Activated gamma-delta T cell treated with Interleukin-2 at 50 U/mL for 16 hours (primary cell): Measurements from ENCODE around the gene VCPKMT.
"Not testable (repeated sequence)": the region's sequence is repeated elsewhere in the genome, so short reads cannot be mapped to it uniquely, and the experiment has no call there.

Experiments used
- DNase-seq: peaks from one replicate; pipeline ENCODE4 v3.0.0-alpha.2; 2020

VCPKMT gene

DNA sequence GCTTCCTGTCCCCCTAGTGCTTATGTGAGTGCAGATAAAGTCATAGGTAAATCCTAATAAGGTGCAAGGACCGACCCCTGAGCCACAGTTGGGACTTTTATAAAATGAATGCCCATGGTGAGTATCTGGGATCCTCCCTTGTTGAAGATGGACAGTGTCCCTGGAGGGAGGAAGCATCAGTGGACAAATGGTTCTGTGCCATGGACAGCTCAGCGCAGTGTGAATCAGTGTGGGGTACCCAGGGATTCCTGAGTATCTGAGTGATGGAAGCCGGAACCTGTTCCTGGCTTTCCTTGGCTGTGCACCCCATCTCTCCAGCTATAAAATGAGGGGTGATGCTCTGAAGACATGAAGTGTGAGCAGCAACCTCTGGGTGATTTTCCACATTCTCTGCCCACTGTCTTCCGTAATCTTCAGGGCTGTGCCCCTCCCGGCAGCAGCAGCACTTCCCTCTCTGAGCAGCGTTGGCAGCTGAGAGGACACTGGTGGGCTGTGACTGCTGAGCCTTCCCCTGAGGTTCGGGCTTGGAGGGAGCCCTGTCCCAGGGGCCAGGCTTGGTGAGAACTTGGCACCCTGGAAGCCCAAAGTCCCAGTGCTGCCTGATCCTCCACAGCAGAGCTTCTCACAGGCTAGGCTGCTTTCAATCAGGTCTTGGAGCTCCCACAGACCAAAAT is 25.0 kb downstream of the VCPKMT start:
- no peak for DNase-seq

DNA sequence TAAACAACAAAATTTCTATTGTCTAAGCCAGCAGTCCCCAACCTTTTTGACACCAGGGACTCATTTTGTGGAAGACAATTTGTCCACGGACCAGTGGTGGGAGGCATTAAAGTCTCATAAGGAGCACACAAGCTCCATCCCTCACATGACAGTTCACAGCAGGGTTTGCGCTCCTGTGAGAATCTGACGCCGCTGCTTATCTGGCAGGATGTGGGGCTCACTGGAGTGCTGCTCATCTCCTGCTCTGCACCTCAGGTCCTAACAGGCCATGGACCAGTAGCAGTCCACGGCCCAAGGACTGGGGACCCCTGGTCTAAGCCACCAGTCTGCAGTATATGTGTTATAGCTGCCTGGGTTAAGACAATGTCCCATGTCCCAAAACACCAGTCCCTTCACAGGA is 27.2 kb downstream of the VCPKMT start:
- DNase-seq = no peak

DNA sequence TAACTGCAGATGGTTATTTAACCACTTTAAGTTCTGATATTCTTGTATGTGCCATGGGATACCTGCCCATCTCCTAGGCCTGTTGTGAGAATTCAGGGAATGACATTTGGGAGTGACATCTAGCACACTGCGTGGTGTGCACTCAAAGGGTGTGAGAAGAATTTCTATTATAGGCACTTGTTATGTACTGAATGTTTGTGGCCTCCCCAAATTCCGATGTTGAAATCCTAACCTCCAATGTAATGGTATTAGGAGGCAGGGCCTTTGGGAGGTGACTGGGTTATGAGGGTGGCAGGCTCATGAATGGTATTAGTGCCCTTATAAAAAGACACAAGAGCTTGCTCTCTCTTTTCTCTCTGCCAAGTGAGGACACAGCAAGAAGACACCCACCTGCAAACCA is 27.6 kb downstream of the VCPKMT start:
- DNase-seq = no peak

DNA sequence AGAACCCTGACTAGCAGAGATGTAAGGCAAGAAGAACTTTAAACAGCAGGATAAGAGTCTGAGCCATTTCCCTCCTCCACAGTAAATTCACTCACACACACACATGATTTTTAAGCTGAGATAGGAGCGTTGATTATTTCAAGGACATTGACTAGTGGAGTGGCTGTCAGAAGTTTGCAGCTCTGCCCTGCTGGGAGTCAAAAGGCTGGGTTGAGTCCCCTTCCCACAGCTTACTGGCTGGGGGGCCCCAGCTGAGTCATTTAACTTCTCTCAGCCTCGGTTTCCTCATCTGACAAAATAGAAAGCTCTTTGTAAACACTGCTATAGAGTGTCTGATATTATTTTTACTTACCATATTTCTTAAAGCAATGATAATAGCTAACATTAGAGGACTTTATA is 28.3 kb downstream of the VCPKMT start:
- DNase-seq = no peak

DNA sequence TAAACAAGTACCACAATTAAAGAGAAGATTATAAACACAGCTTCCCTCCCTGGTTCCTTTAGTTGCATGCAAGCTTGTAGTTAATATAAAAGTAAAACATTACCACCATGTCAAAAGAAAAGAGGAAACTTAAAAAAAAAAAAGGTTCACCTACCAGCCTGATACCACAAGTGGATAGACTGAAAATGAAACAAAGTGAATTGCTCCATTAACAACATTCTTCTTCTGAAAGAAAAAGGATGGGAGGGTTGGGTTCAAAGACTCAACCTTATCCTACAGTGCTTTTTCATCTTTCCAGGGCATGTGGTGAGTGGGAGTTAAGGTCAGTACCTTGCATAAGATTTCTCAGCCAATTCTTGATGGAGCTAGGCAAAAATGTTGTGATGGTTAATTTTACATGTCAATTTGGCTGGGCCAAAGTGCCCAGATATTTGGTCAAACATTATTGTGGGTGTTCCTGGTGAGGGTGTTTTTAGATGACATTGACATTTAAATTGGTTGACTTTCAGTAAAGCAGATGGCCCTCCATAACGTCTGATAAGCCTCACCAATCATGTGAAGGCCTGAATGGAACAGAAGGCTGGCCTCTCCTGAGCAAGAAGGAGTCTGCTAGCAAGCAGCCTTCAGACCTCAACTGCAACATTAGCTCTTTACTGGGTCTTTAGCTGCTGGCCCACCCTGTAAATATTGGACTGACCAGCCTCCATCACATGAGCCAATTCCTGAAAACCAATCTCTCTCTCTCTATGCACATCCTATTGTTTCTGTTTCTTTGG is 28.8 kb downstream of the VCPKMT start:
- DNase-seq = no peak

DNA sequence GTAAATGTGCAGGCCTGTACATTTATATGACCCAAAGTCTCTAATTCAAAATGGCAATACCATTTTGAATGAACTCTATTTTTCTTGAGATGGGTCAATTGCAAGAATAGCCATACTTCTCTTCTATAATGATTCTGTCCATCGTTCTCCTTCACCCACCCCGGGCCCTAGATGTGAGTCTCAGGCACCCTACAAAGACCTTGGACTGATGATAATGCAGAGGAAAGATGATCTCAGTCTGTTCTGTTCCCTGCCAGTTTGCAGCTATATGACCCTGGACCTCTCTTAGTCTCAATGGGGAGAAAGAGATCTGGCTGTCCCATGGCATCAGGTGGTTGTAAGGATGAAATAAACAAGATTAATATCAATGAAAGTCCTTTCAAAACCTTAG is 30.1 kb downstream of the VCPKMT start:
- DNase-seq = no peak

DNA sequence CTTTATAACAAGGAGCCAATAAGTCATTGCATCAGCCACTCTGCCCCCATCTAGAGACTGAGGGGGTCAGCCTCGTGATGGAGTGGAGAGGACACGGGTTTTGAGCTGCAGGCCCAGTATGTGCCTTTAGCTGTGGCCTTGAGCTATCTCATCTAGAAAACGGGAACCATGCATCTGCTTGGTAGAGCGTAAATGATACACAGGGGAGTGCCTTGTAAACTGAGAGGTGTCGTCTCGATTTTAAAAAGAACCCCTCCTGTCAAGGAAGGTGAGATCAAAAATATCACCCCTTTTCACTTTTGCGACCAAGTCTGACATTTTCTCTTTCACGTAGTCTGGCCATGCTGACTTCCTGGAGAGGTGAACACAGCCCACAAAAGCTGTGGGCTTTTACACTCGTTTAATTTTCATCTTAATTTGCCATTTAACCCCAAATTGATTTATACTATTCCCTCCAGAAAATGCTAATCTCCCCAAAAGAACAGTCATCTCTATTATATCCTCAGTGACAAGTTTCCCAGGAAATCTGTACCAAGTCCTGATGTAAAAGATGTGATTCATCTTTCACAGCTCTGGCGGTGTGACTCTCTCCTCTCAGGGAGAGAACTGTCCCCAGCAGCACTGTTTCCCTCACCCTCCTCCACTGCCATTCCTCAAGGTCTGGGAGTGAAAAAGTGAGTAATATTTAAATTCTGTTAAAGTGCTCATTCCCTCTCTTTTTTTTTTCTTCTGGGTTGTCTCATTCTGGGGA is 30.6 kb downstream of the VCPKMT start:
- no peak for DNase-seq

DNA sequence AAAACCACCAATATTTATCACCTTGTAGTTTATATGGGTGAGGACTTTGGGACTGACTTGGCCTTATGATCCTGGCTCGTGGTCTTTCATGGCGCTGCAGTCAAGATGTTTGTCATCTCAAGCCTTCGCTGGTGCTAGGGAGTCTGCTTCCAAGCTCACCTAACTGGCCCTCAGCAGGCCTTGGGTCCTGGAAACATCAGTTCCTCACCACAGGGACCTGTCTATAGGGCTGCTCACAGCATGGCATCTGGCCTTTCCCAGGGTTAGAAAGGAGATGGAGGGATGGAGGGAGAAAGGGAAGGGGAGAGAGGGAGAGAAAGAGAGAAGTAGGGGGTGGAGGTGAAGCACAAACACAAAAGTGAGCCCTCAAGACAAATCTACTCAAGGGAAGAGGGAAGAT is 31.7 kb downstream of the VCPKMT start:
- no peak for DNase-seq

DNA sequence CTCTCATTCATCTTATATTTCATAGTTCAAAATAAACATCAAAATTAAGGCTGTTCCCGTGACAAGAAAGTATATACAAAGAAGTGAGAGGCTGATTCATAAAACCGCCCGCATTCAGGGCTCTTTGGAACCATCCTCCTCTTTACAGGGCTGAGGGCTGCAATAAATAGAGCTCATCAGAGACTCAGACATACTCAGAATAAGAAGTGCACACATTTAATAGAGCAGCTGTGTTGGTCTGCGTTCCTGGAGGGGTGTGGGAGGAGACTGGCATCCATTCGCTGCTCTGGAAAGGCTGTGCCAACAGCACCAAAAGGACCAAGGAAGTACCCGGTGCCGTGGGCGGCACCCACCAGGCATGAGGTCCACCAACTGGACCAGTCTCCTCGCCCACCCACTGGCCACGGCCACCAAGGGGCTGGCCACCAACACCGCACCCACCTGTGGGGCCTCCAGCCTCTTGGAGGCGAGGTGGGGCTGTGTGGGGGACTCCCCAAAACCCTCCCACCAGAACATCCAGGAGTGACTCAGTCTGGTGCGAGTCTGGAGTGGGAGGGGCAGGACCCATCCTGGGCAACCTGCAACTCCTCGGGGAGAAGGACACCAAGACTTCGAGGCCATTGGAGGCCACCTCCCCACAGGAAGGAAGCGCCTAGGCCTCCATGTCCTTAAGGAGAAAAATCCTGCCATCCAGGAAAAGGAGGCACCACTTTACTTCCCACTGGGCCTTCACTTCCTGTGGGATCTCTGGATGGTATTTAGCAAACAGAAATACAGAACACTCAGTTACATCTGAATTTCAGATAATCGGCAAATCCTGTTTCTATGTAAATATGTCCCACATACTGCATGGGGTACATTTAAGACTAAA is 32.7 kb downstream of the VCPKMT start:
- DNase-seq = peak; percentile 28

DNA sequence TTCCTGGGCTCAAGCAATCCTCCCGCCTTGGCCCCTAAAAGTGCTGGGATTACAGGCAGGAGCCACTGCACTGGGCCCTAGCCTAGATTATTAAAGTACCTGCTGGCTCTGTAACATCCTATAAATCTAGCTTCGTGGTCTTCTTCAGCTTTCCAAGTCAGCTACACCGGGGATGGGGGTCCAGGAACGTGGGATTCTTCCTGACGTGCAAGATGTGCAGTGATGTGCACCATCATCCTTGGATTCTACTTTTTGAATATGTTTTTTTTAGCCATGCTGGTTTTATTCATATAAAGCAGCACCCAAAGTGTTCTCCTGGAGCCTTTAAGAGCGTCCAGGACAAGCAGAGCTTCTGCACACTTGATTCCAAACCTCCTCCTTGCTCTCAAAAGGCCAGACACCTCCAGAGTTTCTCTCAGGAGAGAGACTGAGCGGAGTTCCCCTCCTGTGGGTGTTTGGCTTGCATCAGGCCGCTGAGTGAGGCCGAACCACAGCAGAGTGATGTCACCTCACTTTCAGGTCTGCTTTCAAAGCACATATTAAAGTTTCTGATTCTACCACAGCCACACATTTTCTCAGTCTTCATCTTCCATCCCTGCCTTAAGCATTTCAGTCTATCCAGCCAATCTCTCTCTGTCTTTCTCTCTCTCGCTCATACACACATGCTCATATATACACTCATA is 33.4 kb downstream of the VCPKMT start:
- peak; percentile 76 for DNase-seq

DNA sequence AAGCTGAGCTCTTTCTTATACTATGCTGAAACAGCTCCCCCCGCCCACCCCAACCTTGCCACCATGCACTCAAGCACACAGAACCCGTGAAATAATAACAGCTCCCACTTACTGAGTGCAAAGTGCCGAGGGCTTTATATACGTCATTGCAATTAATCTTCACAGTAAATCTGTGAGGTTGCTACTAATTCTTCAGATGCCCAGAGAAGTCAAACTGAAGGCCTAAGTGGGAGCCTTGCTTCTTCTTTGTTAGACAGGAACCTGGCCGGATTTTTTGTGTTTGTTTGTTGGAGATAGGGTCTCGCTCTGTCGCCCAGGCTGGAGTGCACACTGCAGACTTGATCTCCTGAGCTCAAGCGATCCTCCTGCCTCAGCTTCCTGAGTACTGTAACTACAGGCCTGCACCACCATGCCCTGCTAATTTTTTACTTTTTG is 34.0 kb downstream of the VCPKMT start:
- DNase-seq = peak; percentile 51

DNA sequence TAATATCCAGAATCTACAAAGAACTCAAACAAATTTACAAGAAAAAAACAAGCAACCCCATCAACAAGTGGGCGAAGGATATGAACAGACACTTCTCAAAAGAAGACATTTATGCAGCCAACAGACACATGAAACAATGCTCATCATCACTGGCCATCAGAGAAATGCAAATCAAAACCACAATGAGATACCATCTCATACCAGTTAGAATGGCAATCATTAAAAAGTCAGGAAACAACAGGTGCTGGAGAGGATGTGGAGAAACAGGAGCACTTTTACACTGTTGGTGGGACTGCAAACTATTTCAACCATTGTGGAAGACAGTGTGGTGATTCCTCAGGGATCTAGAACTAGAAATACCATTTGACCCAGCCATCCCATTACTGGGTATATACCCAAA is 37.3 kb downstream of the VCPKMT start:
- not testable (repeated sequence) for DNase-seq

DNA sequence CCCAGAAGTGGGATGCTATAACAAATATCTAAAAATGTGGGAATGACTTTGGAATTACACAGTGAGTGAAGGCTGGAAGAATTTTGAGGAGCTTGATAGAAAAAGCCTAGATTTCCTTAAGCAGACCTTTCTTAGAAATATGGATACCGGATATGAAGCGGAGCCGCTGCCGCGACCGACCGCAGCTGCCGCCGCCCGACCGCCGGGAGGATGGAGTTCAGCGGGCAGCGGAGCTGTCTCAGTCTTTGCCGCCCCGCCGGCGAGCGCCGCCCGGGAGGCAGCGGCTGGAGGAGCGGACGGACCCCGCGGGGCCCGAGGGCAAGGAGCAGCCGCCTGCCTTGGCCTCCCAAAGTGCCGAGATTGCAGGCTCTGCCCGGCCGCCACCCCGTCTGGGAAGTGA is 42.7 kb downstream of the VCPKMT start:
- DNase-seq = not testable (repeated sequence)

DNA sequence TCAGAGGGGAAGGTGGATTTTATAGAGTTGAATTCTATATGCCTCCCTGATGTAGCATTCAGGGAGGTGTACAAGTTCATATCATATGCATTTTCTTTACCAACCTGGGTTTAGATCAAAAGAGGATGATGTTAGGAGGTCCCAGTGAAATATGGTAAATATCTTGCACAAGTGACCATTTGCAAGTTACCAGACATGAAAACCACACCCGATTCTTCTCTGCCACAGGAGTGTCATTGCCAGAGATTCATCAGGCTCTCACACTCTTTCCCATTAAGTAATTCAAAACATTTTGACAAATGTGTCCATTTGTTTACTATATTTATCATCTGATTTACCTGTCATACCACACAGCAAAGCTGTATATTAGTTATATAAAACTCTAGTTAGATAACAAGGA is 44.0 kb downstream of the VCPKMT start:
- no peak for DNase-seq

DNA sequence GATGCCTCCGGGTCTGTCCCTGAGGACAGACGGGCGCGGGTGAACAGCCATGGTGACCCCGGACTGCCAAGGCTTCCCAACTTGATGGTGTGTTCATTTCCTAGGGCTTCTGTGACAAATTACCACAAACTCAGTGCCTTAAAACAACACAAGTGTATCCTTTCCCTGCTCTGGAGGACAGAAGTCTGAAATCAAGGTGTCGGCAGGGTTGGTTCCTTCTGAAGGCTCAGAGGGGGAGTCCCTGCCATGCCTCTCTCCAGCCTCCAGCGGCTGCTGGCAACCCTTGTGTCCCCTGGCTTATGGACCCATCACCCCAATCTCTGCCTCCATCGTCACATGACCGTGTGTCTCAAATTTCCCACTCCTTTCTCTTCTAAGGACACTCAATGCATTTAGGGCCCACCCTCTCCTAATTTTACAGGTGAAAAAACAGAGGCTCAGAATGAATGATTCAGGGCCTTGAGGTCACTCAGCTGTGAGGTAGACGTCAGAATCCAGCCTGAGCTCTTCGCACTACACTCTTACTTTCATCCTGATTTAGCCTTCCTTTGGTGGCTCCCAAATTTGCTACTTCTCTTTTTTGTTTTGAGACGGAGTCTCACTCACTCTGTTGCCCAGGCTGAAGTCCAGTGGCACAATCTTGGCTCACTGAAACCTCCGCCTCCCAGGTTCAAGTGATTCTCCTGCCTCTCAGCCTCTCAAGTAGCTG is 45.4 kb downstream of the VCPKMT start:
- no peak for DNase-seq

DNA sequence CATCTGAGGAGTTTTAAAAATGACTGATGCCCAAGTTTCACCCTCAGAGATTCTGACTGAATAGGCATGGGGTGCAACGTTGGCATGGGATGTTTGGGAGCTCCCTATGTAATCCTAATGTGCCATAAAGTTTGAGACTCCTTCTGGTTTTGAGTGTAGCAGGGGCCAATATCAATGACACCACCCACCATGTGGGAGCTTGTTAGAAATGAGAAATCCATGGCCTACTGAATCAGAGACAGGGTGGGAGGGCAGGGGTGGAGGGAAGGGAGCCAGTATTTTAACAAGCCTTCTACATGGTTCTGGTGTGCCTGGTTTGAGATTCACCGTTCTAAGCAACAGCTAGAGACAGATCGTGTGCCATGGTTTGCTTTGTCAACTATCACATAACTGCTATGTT is 46.1 kb downstream of the VCPKMT start:
- no peak for DNase-seq

DNA sequence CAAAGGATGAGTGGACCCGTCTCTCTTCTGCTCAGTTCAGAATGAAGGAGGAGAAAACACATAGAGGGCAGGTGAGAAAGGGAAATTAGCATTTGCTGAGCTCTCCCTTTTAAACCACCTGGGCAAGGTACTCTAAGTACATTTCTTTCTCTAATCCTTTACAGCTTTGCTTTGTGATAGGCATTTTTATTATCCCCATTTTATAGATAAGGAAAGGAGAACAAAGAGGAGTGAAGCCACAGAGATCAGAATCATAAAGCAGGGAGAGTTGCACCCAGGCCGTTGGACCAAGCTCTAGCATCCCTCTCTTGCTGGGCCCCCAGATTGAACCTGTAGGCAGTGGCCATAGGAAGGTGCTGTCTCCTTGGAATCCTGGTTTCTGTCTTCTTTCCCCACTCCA is 47.0 kb downstream of the VCPKMT start:
- DNase-seq = no peak

DNA sequence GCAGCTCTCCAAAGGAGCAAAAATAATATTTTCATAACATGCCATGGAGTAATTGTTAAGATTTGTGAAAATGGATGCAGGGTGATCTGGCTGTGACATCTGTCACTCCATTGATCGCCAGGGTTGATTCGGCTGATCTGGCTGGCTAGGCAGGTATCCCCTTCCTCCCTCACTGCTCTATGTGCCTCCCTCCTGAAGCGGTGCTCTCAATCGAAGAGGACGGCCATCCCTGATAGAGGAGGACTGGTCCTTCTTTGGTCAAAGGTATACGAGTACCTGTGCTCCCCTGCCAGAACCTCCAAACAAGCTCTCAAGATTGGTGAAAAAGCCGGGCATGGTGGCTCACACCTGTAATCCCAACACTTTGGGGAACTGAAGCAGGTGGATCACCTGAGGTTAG is 47.9 kb downstream of the VCPKMT start:
- no peak for DNase-seq

DNA sequence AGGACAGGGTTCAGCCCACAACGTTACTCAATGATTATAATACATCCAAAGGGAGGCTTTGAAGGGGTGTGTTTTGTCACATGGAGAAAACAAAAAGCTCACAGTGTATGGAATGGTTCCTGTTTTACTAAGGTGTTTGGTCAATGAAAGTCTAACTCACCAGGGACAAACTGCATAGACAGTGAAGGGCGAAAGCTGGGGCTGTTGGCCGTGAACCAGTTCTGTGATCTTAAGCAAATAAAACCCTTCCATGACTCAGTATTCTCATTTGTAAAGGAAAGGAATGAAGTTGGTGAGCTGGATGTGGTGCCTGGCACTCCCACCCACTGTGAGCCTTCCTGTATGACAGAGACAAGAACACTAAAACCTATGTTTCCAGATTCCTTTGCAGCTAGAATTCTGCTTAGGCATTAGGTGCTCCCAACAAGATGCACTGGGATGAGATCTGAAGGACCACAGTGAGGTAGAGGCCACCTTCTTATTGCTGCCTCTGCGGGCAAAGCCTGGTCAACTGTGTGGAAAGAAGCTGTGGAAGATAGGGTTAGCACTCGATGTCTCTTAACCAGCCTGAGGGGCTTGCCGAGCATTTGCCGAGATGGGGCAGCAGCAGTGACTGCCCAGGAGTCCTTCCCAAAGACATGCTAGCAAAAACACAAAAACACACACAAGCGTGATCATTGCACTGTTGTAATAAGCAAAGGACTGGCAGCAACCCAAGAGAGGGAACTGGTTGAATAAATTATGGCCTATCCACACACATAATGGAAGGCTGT is 48.5 kb downstream of the VCPKMT start:
- no peak for DNase-seq

DNA sequence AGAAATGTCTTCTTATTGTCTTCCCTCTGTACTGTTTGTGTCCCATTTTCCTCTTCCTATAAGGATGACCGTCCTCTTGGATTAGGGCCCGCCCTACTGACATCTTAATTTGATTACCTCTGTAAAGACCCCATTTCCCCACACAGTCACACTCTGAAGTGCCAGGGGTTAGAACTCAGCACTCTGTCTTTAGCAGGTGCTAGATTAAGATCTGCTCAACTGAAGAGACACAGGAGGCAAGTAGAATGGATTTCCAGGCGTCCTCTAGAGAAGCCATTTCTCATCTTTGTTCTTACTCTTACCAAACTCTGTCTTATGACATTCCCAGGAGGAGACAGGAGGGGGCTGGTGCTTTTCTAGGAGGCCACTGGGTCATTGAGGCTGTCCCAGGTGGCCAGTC is 50.8 kb downstream of the VCPKMT start:
- no peak for DNase-seq

DNA sequence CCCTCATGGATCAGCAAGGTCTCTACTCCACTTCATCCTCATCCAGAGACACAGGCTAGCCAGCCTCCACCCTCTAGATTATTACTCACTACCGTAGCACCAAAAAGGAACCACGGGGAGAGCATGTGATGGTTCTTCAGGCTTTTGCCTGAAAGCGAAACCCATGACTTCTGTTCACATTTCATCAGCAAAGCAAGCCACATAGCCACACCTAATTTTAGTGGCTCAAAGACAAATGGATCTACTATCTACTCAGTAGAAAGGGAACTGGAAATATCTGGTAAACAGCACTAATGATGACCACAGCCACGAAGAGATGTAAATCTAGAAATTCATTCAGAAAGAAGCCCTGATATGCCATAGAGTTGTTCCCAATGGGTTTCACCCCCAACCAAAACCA is 51.4 kb downstream of the VCPKMT start:
- peak; percentile 46 for DNase-seq
